Transverse colon (tissue), 4 donors: ENCODE measurements around the gene XRCC5. TPM values are rescaled to one million over a fixed set of nuclear protein-coding genes. Genes with fewer than 3 reads are reported as not detected.

Experiments used
- DNase-seq: peaks from one replicate; pipeline ENCODE4 v3.0.0-alpha.2; 2019
- H3K27ac ChIP-seq, 4 donors: fragments of 200-600 bp; sonication (generic); 2 replicates each; pipeline ENCODE4 v1.5.1; 2016 to 2018; ENCODE audit warnings: inconsistent platforms in 4 of 4
- H3K27me3 ChIP-seq: fragments of 200-600 bp; sonication (generic); 2 replicates; pipeline ENCODE4 v1.5.1; 2017; ENCODE audit warnings: inconsistent platforms
- H3K36me3 ChIP-seq, 4 donors: fragments of 200-600 bp; sonication (generic); 2 replicates each; pipeline ENCODE4 v1.5.1; 2017 to 2019; ENCODE audit warnings: inconsistent platforms in 4 of 4
- H3K4me1 ChIP-seq, 4 donors: fragments of 200-600 bp; sonication (generic); 2 replicates each; pipeline ENCODE4 v1.5.1; 2017 to 2020; ENCODE audit warnings: inconsistent platforms in 4 of 4
- H3K4me3 ChIP-seq, 4 donors: fragments of 200-600 bp; sonication (generic); 1 replicate in 1 of 4; 2 replicates in 3 of 4; pipeline versions ENCODE4 v1.5.1 to v1.6.1; 2017 to 2019; ENCODE audit warnings: inconsistent platforms in 4 of 4
- H3K9me3 ChIP-seq, 2 donors: fragments of 200-600 bp; sonication (generic); 2 replicates each; pipeline ENCODE4 v1.5.1; 2017 to 2019; ENCODE audit warnings: inconsistent platforms in 2 of 2
- EP300 ChIP-seq: sonication (generic); formaldehyde crosslinking; IDR thresholded peaks from one replicate; pipeline ENCODE4 v1.6.1; 2017; ENCODE audit warnings: antibody characterized with exemption, low read depth
- POLR2A ChIP-seq: fragments of 450-650 bp; IDR thresholded peaks from one replicate; pipeline ENCODE4 v1.6.1; 2016; ENCODE audit warnings: antibody characterized with exemption, mild to moderate bottlenecking, moderate library complexity
- POLR2AphosphoS5 ChIP-seq, 3 donors: sonication (generic); formaldehyde crosslinking; IDR thresholded peaks; one replicate each; pipeline ENCODE4 v1.6.1; 2016; ENCODE audit warnings: antibody characterized with exemption in 3 of 3
- WGBS, 2 donors: methylation state at CpG; one replicate each; pipeline ENCODE4 v1.1.5; 2018; ENCODE audit warnings: low coverage in 1 of 2; 5-methylcytosine and 5-hydroxymethylcytosine counted together
- in situ Hi-C, 4 donors: fragments of 200-750 bp; cut with MboI; loops; one replicate each; pipeline versions ENCODE4 v1.15.0 to v1.15.1; 2017; ENCODE audit warnings: low sequenced_read_pairs in 3 of 4, low pct_ligation_motif_present in 1 of 4, low pct_unique_long_range_greater_than_20kb in 1 of 4
- intact Hi-C: fragments of 100-400 bp; cut with DNase I; formaldehyde crosslinking; loops from one replicate; pipeline ENCODE4 v1.15.1; 2023; ENCODE audit warnings: low total_unique reads
- total RNA-seq, 4 donors: library from RNA; depleted of rRNA; stranded (reverse); fragments of >200 nt; gene quantifications; one replicate each; pipeline ENCODE4 v1.1.0, GENCODE V29; 2016
- TF ChIP-seq, protein P1 (sequence below), 5 experiments: fragments of 200-600 bp in 3 of 5; fragments of 450-650 bp in 2 of 5; sonication (generic) in 3 of 5; IDR thresholded peaks; 1 replicate in 2 of 5; 2 replicates in 3 of 5; pipeline ENCODE4 v1.5.1; 2016 to 2017; ENCODE audit warnings: antibody characterized with exemption in 5 of 5, inconsistent platforms in 3 of 5, mild to moderate bottlenecking in 2 of 5, moderate library complexity in 1 of 5

Gene XRCC5
- total RNA-seq, 4 donors from 2014 or later: 75.6 to 120 (median 101) TPM

- H3K9me3 ChIP-seq: no peaks in the 10 kb centered on the region
- in situ Hi-C loops: no loop called here
- H3K4me1 ChIP-seq: no peaks in the 10 kb centered on the region
- TF ChIP-seq EP300: no peak
- TF ChIP-seq POLR2A: no peak
- TF ChIP-seq, protein P1, sequence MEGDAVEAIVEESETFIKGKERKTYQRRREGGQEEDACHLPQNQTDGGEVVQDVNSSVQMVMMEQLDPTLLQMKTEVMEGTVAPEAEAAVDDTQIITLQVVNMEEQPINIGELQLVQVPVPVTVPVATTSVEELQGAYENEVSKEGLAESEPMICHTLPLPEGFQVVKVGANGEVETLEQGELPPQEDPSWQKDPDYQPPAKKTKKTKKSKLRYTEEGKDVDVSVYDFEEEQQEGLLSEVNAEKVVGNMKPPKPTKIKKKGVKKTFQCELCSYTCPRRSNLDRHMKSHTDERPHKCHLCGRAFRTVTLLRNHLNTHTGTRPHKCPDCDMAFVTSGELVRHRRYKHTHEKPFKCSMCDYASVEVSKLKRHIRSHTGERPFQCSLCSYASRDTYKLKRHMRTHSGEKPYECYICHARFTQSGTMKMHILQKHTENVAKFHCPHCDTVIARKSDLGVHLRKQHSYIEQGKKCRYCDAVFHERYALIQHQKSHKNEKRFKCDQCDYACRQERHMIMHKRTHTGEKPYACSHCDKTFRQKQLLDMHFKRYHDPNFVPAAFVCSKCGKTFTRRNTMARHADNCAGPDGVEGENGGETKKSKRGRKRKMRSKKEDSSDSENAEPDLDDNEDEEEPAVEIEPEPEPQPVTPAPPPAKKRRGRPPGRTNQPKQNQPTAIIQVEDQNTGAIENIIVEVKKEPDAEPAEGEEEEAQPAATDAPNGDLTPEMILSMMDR (IDR thresholded peaks at IDR 0.05): no peak
- no peak for TF ChIP-seq POLR2AphosphoS5 (IDR thresholded peaks at IDR 0.05)
- H3K4me3 ChIP-seq: no peak overlapping the region
- intact Hi-C loops: no loop called here
- DNase-seq: no peak
- no peaks in the 10 kb centered on the region for H3K27me3 ChIP-seq
- 84% methylated on average over 4 of the region's 4 CpGs; no CpG with 5 or more reads in 1 of the 2 donors for WGBS, 2 donors
- H3K27ac ChIP-seq: no peak overlapping the region
- no peaks in the 10 kb centered on the region for H3K36me3 ChIP-seq
Measured at GRCh38 chr2:216233281-216233995, 124.3 kb downstream of the XRCC5 start.

GRCh38 chr2:216234106-216234505 lies 125.0 kb downstream of the XRCC5 start:
- Histone ChIP-seq H3K36me3 (no peaks in the 10 kb centered on the region), H3K9me3 (no peaks in the 10 kb centered on the region), H3K4me3 (no peak overlapping the region), H3K4me1 (no peaks in the 10 kb centered on the region), H3K27ac (no peak overlapping the region), H3K27me3 (no peaks in the 10 kb centered on the region)
- intact Hi-C loops (no loop called here), in situ Hi-C loops (no loop called here)
- TF ChIP-seq, protein P1 (IDR thresholded peaks at IDR 0.05): no peak
- no peak for TF ChIP-seq EP300
- no peak for TF ChIP-seq POLR2A
- TF ChIP-seq POLR2AphosphoS5 (IDR thresholded peaks at IDR 0.05): no peak
- DNase-seq: no peak
- WGBS, 2 donors: 96% methylated on average over 3 of the region's 3 CpGs; no CpG with 5 or more reads in 1 of the 2 donors

- Histone ChIP-seq H3K4me3 (no peak overlapping the region), H3K9me3 (no peaks in the 10 kb centered on the region), H3K36me3 (no peaks in the 10 kb centered on the region), H3K4me1 (no peaks in the 10 kb centered on the region), H3K27ac (no peak overlapping the region), H3K27me3 (no peaks in the 10 kb centered on the region)
- no peak for DNase-seq
- TF ChIP-seq POLR2AphosphoS5 (IDR thresholded peaks at IDR 0.05) (no peak), EP300 (no peak), POLR2A (no peak)
- TF ChIP-seq, protein P1 (IDR thresholded peaks at IDR 0.05): no peak
- WGBS, 2 donors: 82% methylated on average over 2 of the region's 2 CpGs; no CpG with 5 or more reads in 1 of the 2 donors
- intact Hi-C loops: no loop called here
- in situ Hi-C loops: no loop called here
Measured at GRCh38 chr2:216235462-216235861, 126.3 kb downstream of the XRCC5 start.

DNA sequence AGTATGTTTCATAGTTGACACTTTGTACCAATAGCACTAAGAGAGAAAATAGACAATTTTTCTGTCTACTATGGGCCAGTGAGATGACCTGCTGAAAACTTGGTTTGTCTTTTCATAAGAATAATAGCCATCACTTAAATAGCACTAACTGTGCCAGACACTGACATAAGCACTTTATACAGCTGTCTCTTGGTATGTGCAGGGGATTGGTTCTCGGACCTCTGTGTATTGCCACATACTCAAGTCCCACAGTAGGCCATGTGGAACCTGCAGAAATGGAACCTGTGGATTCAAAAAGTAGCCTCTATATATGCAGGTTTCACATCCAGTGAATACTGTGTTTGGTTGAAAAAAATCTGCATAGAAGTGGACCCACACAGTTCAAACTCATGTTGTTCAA lies 126.7 kb downstream of the XRCC5 start:
- WGBS, 2 donors: 82 to 100% methylated on average over 1 of the region's 1 CpG
- Histone ChIP-seq H3K36me3 (no peaks in the 10 kb centered on the region), H3K4me3 (no peak overlapping the region), H3K27me3 (no peaks in the 10 kb centered on the region), H3K9me3 (no peaks in the 10 kb centered on the region), H3K4me1 (no peaks in the 10 kb centered on the region), H3K27ac (no peak overlapping the region)
- no peak for DNase-seq
- in situ Hi-C loops: no loop called here
- intact Hi-C loops: no loop called here
- TF ChIP-seq EP300 (no peak), POLR2AphosphoS5 (IDR thresholded peaks at IDR 0.05) (no peak), POLR2A (no peak)
- TF ChIP-seq, protein P1 (IDR thresholded peaks at IDR 0.05): no peak
